GM18499 (cell line): ENCODE results near the gene FRMD8.

ENCODE experiments used
- ATAC-seq: cut with Tn5 transposase; IDR thresholded peaks from one replicate; pipeline ENCODE4 v1.9.1; 2021; ENCODE audit warnings: moderate number of reproducible peaks; ENCODE audit not compliant: insufficient read depth, unreplicated experiment

The FRMD8 gene

GRCh38 chr11:65434057-65434666 is 47.7 kb downstream of the FRMD8 start:
- ATAC-seq, result no peak

GRCh38 chr11:65434667-65435410 is 48.4 kb downstream of the FRMD8 start:
- no peak for ATAC-seq

- no peak for ATAC-seq
Observed at GRCh38 chr11:65435411-65435931, 49.0 kb downstream of the FRMD8 start.

GRCh38 chr11:65435981-65436411 is 49.6 kb downstream of the FRMD8 start:
- no peak for ATAC-seq

DNA sequence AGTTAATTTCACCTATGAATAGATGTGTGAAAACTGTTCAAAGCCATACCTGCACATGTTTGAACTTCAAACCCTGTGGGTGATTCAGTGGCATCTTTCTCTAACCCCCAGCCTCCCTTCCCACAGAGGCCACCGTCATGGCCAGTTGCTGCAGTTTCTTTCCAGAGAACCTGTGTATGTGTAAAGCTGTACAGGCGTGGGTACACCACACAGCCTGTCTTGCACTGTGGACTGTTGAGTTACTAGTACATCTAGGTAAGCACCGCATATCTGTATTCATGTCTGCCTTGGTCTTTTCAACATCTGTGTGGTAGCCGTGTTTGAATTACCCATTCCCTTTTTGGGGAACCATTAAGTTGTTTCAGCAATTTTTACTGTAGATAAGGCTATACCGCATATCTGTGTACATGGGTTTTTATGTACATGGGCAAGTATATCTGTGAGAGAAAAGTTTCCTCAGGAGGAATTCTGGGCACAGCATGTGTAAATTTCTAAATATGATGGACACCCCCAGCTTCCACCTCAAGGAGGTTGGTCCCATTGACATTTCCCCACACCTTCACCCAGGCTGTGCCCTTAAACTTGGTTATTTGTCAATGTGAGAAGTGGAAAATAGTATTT is 50.1 kb downstream of the FRMD8 start:
- ATAC-seq, result no peak

DNA sequence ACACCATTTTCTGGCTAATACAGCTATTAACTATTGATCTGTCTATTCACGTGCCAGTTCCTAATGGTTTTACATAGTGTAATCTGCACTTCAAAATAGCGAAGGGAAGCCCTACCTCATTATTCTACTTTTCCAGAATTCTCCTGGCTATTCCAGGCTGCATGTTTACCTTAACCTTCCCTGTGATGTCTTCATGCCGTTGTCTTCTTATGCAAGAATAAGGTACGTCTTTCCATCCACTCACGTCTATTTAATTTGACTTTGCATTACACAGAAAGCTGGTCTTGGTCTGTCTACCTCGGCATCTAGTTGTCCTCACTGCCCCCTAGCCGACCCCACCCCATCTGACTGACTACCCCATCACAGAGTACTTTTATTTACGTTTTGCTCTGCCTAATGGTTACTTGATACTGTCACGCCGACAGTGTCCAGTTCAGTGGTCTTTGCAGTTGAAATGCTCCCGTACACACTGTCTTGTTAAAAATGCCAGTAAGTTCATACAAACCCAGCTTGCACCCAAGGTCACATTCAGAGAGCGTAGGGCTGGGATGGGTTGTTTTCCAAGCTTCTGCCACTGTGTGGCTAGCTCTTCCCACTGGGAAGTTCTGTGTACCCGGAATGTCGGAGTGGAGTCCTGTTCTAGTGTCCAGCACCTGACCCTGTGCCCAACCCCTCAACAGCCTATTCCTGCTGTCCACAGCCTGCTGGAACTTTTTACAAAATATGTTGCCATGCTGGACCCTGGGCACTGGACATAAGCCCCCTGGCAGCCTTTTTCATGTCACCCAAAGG is 51.2 kb downstream of the FRMD8 start:
- ATAC-seq, result no peak

DNA sequence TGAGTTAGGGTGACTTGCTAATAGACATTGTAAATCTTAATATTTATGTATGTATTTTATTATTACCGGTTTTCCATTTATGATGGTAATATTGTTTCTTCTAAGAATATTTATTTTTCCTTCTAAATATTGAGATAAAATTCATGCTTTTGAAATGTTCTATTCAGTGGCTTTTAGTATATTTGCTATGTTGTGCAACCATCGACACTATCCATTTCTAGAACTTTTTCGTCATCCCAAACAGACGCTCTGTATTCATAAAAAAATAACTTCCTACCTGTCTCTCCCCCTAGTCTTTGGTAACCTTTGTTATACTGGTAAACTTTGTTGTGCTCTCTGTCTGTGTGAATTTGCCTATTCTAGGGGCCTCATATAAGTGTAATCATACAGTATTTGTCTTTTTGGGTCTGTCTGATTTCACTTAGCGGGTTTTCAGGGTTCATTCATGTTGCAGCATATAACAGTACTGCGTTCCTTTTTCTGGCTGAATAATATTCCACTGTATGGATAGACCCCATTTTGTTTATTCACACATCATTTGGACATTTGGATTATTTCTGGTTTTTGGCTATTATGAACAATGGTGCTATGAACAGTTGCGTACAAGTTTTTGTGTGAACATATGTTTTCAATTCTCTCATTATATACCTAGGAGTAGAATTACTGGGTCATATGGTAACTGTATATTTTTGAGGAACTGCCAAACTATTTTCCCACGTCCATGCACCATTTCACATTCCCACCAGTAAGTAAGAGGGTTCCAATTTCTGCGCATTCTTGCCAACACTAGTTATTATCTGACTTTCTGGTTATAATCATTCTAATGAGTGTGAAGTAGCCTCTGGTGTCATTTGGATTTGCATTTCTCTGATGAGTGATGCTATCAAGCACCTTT is 52.1 kb downstream of the FRMD8 start:
- no peak for ATAC-seq

- ATAC-seq, result no peak
Observed at GRCh38 chr11:65439331-65440181, 53.1 kb downstream of the FRMD8 start.

- no peak for ATAC-seq
Observed at GRCh38 chr11:65440831-65441499, 54.5 kb downstream of the FRMD8 start.

DNA sequence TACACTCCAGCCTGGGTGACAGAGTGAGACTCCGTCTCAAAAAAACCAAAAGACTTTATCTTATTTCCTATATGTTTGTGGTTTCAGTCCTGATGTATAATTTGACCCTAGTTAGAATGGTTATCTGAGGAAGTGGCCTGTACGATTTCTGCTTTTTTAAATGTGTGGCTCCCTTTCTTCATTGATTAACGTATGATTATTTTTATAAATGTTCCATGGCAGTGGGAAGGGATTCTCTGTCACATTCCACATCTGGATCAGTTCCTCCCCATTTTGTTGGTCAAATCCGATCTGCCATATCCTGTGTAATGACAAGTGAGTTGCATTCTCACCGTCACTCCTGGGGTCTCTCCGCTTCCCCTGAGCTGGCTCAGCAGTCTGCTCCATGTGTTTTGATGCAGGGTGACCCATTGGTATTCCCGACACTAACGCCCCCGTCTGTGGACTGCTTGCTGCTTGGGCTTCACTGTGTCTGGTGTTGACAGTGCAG is 56.5 kb downstream of the FRMD8 start:
- no peak for ATAC-seq

- ATAC-seq, result no peak
Observed at GRCh38 chr11:65444314-65445051, 58.0 kb downstream of the FRMD8 start.

DNA sequence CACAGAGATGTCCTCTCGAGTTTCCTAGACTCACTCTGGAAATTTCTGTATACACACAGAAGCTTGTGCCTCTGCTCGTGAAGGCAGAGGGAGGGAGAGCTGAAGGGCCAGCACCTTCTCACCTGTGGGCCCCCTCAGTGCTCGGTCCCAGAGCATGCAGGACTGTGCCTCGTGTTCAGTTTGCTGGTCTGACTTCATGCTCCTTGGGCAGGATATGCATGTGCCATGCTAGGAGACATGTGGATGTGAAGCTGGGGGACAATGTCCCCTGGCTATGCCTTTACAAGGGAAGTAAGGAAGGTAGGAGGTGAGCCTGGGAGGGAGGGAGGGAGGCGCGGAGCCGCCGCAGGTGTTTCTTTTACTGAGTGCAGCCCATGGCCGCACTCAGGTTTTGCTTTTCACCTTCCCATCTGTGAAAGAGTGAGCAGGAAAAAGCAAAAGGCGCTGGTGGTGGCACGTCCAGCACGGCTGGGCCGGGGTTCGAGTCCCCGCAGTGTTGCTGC is 58.7 kb downstream of the FRMD8 start:
- ATAC-seq, result no peak

GRCh38 chr11:65445604-65446445 is 59.4 kb downstream of the FRMD8 start:
- no peak for ATAC-seq

- no peak for ATAC-seq
Observed at GRCh38 chr11:65446446-65447277, 60.2 kb downstream of the FRMD8 start.

DNA sequence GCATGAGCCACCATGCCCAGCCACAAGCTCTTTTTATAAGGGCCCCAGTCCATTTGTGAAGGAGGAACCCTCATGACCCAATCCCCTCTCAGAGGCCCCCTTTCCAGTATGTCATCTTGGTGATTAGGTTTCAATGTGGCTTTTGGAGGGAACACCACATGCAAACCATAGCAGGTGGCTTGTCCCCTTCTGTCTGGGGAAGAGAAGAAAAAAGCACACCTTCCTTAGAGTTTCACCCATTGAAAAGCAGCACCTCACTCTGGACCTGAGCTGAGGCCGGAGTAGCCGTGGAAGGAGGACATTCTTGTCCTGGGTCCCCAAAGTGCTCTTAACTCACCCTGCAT is 61.6 kb downstream of the FRMD8 start:
- no peak for ATAC-seq
